Fibroblast of lung (primary cell): Measurements from ENCODE around the gene KRTAP2-3. TPM values are rescaled to one million over a fixed set of nuclear protein-coding genes. Genes with fewer than 3 reads are reported as not detected.
A peak's percentile ranks its signal among the peaks of the same experiment; 100 is the strongest.
"Not testable (repeated sequence)": the region's sequence is repeated elsewhere in the genome, so short reads cannot be mapped to it uniquely, and the experiment has no call there.

Source experiments
- DNase-seq, 2 donors: peaks; one replicate each; pipeline versions ENCODE4 v3.0.0 to v3.0.0-alpha.2; 2010; ENCODE audit warnings: low read depth in 2 of 2
- H2AFZ ChIP-seq: 2 replicates; pipeline ENCODE4 v1.5.1; 2012; ENCODE audit warnings: low read length, control low read depth, inconsistent platforms
- H3K27ac ChIP-seq: 2 replicates; pipeline ENCODE4 v1.5.1; 2011; ENCODE audit warnings: low read length, control low read depth; ENCODE audit not compliant: insufficient read depth
- H3K27me3 ChIP-seq: 2 replicates; pipeline ENCODE4 v1.5.1; 2011; ENCODE audit warnings: mild to moderate bottlenecking, low read length; ENCODE audit not compliant: control insufficient read depth, insufficient read depth
- H3K36me3 ChIP-seq: 2 replicates; pipeline ENCODE4 v1.5.1; 2011; ENCODE audit warnings: low read length; ENCODE audit not compliant: control insufficient read depth, insufficient read depth
- H3K4me1 ChIP-seq: 2 replicates; pipeline ENCODE4 v1.5.1; 2011; ENCODE audit warnings: low read length; ENCODE audit not compliant: control insufficient read depth, insufficient read depth; ENCODE audit errors: extremely low read depth
- H3K4me2 ChIP-seq: 2 replicates; pipeline ENCODE4 v1.5.1; 2011; ENCODE audit warnings: low read length, control low read depth; ENCODE audit not compliant: insufficient read depth; ENCODE audit errors: extremely low read depth
- H3K4me3 ChIP-seq, 4 experiments: fragments of 200-600 bp in 1 of 4; sonication (generic) in 1 of 4; replicated peaks in 1 of 4; 2 replicates each; pipeline ENCODE4 v1.5.1; 2011 to 2016; ENCODE audit warnings: low read length in 4 of 4, low read depth in 3 of 4, mild to moderate bottlenecking in 3 of 4, control low read depth in 2 of 4, inconsistent platforms in 1 of 4, mixed read lengths in 1 of 4; ENCODE audit not compliant: insufficient read depth in 1 of 4; ENCODE audit errors: control extremely low read depth in 1 of 4
- H3K79me2 ChIP-seq: 2 replicates; pipeline ENCODE4 v1.5.1; 2012; ENCODE audit warnings: mild to moderate bottlenecking, low read length, inconsistent platforms; ENCODE audit not compliant: control insufficient read depth, insufficient read depth
- H3K9ac ChIP-seq: 2 replicates; pipeline ENCODE4 v1.5.1; 2011; ENCODE audit warnings: mild to moderate bottlenecking, low read length, control low read depth; ENCODE audit not compliant: insufficient read depth
- H3K9me3 ChIP-seq: 2 replicates; pipeline ENCODE4 v1.5.1; 2012; ENCODE audit warnings: low read depth, low read length; ENCODE audit not compliant: control insufficient read depth, insufficient read depth
- H4K20me1 ChIP-seq: 2 replicates; pipeline ENCODE4 v1.5.1; 2011; ENCODE audit warnings: low read length; ENCODE audit not compliant: control insufficient read depth, insufficient read depth; ENCODE audit errors: extremely low read depth
- EZH2 ChIP-seq: IDR thresholded peaks from 2 replicates; pipeline ENCODE4 v1.5.1; 2012; ENCODE audit warnings: low read length, control low read depth, mild to moderate bottlenecking; ENCODE audit errors: missing control alignments
- polyA plus RNA-seq, 2 donors: library from polyadenylated mRNA; depleted of rRNA in 1 of 2; stranded (reverse) in 1 of 2; unstranded in 1 of 2; fragments of >200 nt; gene quantifications; 2 replicates each; pipeline ENCODE4 v1.2.1, GENCODE V29; 2011 to 2012; ENCODE audit warnings: missing spikeins in 1 of 2
- total RNA-seq: library from RNA; depleted of rRNA; stranded (reverse); fragments of >200 nt; gene quantifications from 2 replicates; pipeline ENCODE4 v1.2.1, GENCODE V29; 2014
- TF ChIP-seq, protein P1 (sequence below), 2 donors: IDR thresholded peaks in 1 of 2; conservative IDR thresholded peaks in 1 of 2; 1 replicate in 1 of 2; 2 replicates in 1 of 2; pipeline ENCODE4 v1.5.1; 2011 to 2012; ENCODE audit warnings: low read length in 2 of 2, control low read depth in 1 of 2, inconsistent platforms in 1 of 2, low read depth in 1 of 2, mild to moderate bottlenecking in 1 of 2

KRTAP2-3 gene
- total and polyA plus RNA-seq, 2 donors (not counting 1 experiment from before 2014, with no cell fraction given), result 0.84 TPM; not detected in 1

DNA sequence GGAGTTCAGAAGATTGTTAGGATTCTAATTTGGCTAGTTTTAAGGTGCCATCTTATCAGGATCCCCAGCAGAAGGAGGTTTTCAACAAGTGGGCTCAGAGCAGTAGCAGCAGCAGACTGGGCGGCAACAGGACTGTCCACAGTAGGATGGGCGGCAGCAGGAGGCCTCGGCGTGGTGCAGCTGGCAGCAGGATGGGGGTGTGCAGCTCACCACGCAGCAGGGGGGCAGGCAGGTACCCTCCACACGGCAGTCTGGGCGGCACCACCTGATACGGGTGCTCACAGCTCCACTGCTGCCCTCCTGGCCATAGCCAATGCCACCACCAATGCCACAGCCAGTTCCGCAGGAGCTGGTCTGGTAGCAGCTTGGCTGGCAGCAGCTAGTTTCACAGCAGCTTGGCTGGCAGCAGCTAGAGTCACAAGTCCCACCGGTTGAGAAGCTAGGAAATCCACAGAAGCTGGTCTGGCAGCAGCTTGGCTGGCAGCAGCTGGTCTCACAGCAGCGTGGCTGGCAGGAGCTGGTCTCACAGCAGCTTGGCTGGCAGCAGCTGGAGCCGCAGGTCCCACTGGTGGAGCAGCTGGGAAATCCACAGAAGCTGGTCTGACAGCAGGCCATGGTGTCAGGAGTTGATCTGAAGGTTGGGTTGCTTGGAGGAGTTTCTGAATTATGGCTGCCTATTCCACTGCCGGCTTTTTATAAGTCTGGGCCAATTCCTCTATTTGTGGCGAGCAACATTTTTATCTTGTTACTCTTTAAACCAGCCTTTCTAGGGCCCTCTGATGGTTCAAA lies 18.9 kb downstream of the KRTAP2-3 start, which contains the start of gene KRTAP1-1:
KRTAP1-1 (minus strand) TSS at position 668 of the 789 bp plus-strand sequence; CDS start at position 615, 53 bp downstream.
- DNase-seq, H3K27me3 ChIP-seq, H4K20me1 ChIP-seq, H3K9ac ChIP-seq, H3K27ac ChIP-seq, H3K4me1 ChIP-seq, H3K4me3 ChIP-seq, H3K36me3 ChIP-seq, H3K9me3 ChIP-seq, H2AFZ ChIP-seq, H3K4me2 ChIP-seq, H3K79me2 ChIP-seq: not testable (repeated sequence)
- TF ChIP-seq, protein P1, sequence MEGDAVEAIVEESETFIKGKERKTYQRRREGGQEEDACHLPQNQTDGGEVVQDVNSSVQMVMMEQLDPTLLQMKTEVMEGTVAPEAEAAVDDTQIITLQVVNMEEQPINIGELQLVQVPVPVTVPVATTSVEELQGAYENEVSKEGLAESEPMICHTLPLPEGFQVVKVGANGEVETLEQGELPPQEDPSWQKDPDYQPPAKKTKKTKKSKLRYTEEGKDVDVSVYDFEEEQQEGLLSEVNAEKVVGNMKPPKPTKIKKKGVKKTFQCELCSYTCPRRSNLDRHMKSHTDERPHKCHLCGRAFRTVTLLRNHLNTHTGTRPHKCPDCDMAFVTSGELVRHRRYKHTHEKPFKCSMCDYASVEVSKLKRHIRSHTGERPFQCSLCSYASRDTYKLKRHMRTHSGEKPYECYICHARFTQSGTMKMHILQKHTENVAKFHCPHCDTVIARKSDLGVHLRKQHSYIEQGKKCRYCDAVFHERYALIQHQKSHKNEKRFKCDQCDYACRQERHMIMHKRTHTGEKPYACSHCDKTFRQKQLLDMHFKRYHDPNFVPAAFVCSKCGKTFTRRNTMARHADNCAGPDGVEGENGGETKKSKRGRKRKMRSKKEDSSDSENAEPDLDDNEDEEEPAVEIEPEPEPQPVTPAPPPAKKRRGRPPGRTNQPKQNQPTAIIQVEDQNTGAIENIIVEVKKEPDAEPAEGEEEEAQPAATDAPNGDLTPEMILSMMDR (conservative IDR thresholded peaks at IDR 0.05 in 1 of 2, IDR thresholded peaks at IDR 0.05 in 1 of 2; ENCODE audit: low read depth in 1 of 2, low read length in 2 of 2), result peak in 1 of 2 donors; percentile 3

DNA sequence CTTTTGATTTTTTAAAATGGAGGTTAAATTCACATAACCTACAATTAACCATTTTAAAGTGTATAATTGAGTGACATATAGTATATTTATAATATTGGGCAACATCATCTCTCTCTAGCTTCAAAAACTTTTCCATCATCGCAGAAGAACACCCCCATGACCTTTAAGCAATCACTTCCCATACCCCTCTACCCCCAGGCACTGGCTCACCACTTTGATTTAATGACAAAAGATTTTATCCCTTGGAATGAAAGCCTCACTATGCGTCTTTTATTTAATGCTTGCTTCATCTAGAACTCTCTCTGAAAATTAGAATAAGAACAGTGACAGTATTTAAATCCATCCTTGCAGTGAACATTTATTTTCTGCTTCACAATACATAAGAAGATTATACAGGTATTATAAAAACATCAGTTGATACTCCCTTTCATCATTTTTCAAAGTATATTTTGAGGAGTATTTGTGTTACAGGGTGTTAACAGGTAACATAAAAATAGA lies 22.0 kb downstream of the KRTAP2-3 start:
- DNase-seq, result no peak
- Histone ChIP-seq H3K9ac (no peak overlapping the region), H4K20me1 (no peaks in the 10 kb centered on the region), H3K4me3 (no peak overlapping the region), H3K79me2 (no peaks in the 10 kb centered on the region), H3K36me3 (no peaks in the 10 kb centered on the region), H3K4me2 (no peak overlapping the region), H3K27ac (no peak overlapping the region), H2AFZ (no peak overlapping the region), H3K4me1 (no peaks in the 10 kb centered on the region), H3K9me3 (no peaks in the 10 kb centered on the region), H3K27me3 (no peaks in the 10 kb centered on the region)
- no peak for TF ChIP-seq EZH2
- TF ChIP-seq, protein P1 (conservative IDR thresholded peaks at IDR 0.05 in 1 of 2, IDR thresholded peaks at IDR 0.05 in 1 of 2; ENCODE audit: low read depth in 1 of 2, low read length in 2 of 2), result no peak

DNA sequence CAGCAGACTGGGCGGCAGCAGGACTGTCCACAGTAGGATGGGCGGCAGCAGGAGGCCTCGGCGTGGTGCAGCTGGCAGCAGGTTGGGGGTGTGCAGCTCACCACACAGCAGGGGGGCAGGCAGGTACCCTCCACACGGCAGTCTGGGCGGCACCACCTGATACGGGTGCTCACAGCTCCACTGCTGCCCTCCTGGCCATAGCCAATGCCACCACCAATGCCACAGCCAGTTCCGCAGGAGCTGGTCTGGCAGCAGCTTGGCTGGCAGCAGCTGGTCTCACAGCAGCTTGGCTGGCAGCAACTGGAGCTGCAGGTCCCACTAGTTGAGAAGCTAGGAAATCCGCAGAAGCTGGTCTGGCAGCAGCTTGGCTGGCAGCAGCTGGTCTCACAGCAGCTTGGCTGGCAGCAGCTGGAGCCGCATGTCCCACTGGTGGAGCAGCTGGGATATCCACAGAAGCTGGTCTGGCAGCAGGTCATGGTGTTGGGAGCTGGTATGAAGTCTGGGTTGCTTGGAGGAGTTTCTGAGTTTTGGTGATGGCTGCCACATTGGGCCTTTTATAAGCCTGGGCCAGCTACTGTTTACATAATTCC lies 25.5 kb downstream of the KRTAP2-3 start, which contains the start of gene KRTAP1-3:
KRTAP1-3 (minus strand) TSS at position 529 of the 590 bp plus-strand sequence; CDS start at position 476, 53 bp downstream.
- not testable (repeated sequence) for H4K20me1 ChIP-seq, H3K4me1 ChIP-seq, H2AFZ ChIP-seq, H3K4me3 ChIP-seq, H3K4me2 ChIP-seq, H3K27ac ChIP-seq, DNase-seq, H3K27me3 ChIP-seq, H3K79me2 ChIP-seq, H3K36me3 ChIP-seq, H3K9ac ChIP-seq, H3K9me3 ChIP-seq
